HUES64 (cell line): ENCODE measurements around the gene VDAC1.

Experiments
- H3K27ac ChIP-seq: 2 replicates; pipeline ENCODE4 v1.7.0; 2013; ENCODE audit warnings: low read depth, low read length, inconsistent platforms
- H3K27me3 ChIP-seq: 2 replicates; pipeline ENCODE4 v1.6.1; 2013; ENCODE audit warnings: mild to moderate bottlenecking, low read length; ENCODE audit not compliant: insufficient read depth
- H3K36me3 ChIP-seq: 2 replicates; pipeline ENCODE4 v1.6.1; 2013; ENCODE audit warnings: mild to moderate bottlenecking, low read length; ENCODE audit not compliant: insufficient read depth
- H3K4me1 ChIP-seq: 2 replicates; pipeline ENCODE4 v1.6.1; 2013; ENCODE audit warnings: mild to moderate bottlenecking, low read length, moderate library complexity; ENCODE audit not compliant: insufficient read depth
- H3K4me3 ChIP-seq: 2 replicates; pipeline ENCODE4 v1.5.1; 2013; ENCODE audit warnings: mild to moderate bottlenecking, low read length, moderate library complexity
- H3K9ac ChIP-seq: 2 replicates; pipeline ENCODE4 v1.6.1; 2013; ENCODE audit warnings: mild to moderate bottlenecking, low read depth, low read length
- H3K9me3 ChIP-seq: 2 replicates; pipeline ENCODE4 v1.6.1; 2013; ENCODE audit warnings: low read depth, low read length; ENCODE audit not compliant: insufficient read depth
- WGBS: fragments of 150-250, 120-280 bp; methylation state at CpG from one replicate; pipeline ENCODE4 v1.1.7; 2013; ENCODE audit warnings: missing lambda C conversion rate; 5-methylcytosine and 5-hydroxymethylcytosine counted together

The VDAC1 gene

GRCh38 chr5:134022333-134022732 lies 17.6 kb upstream of the VDAC1 start:
- Histone ChIP-seq H3K4me1 (no peaks in the 10 kb centered on the region), H3K9ac (no peak overlapping the region), H3K4me3 (no peak overlapping the region)

DNA sequence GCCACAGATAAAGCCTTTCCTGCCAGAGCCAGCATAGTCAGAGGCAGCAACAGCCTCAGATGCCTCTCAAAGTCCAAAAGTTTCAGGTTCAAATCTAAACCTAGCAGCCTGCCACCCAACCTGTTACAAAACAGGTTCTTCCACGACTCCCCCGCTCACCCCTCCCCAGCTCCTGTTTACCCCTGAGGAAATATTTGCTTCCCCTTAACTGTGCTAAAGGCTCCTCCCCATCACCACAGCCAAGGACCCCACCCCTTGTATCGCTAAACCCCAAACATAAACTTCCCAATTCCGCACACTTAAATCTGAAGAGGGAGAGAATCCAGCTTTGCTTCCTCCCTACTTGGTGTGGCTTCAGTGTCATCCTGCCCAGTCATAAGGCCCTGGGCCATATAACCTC lies 15.4 kb upstream of the VDAC1 start:
- H3K9ac ChIP-seq, result no peak overlapping the region
- no peak overlapping the region for H3K4me3 ChIP-seq
- 87% methylated on average over 4 of the region's 4 CpGs for WGBS
- no peaks in the 10 kb centered on the region for H3K4me1 ChIP-seq
- H3K27ac ChIP-seq, result no peak overlapping the region
- H3K36me3 ChIP-seq, result no peaks in the 10 kb centered on the region
- no peaks in the 10 kb centered on the region for H3K9me3 ChIP-seq
- H3K27me3 ChIP-seq, result no peaks in the 10 kb centered on the region

More at GRCh38 chr5:134022333-134022732, 17.6 kb upstream of the VDAC1 start:
- WGBS, result 90% methylated on average over 4 of the region's 4 CpGs
- Histone ChIP-seq H3K27me3 (no peaks in the 10 kb centered on the region), H3K27ac (no peak overlapping the region), H3K36me3 (no peaks in the 10 kb centered on the region), H3K9me3 (no peaks in the 10 kb centered on the region)

- Histone ChIP-seq H3K27ac (no peak overlapping the region), H3K27me3 (no peaks in the 10 kb centered on the region), H3K9me3 (no peaks in the 10 kb centered on the region), H3K4me1 (no peaks in the 10 kb centered on the region), H3K36me3 (no peaks in the 10 kb centered on the region), H3K9ac (no peak overlapping the region), H3K4me3 (no peak overlapping the region)
- 81% methylated on average over 2 of the region's 4 CpGs for WGBS
Measured at GRCh38 chr5:134019636-134020035, 14.9 kb upstream of the VDAC1 start.

DNA sequence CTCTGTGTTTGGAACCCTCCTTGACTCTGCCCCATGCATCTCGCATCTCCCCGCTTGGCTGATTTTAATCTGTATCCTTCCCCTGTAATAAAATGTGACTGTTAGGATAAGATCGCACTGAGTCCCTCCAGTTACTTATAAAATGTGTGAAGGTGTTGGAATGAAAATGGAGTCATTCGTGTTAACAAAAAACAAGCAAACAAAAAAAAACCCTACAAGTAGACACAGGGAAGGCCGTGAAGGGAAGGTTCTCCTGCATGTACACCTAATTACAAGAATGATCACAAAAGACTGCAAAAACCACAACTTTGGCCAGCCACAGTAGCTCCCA lies 14.2 kb upstream of the VDAC1 start:
- Histone ChIP-seq H3K27ac (no peak overlapping the region), H3K4me3 (no peak overlapping the region), H3K9ac (no peak overlapping the region), H3K36me3 (no peaks in the 10 kb centered on the region), H3K4me1 (no peaks in the 10 kb centered on the region), H3K9me3 (no peaks in the 10 kb centered on the region), H3K27me3 (no peaks in the 10 kb centered on the region)
- WGBS, result 94% methylated on average over 4 of the region's 5 CpGs

DNA sequence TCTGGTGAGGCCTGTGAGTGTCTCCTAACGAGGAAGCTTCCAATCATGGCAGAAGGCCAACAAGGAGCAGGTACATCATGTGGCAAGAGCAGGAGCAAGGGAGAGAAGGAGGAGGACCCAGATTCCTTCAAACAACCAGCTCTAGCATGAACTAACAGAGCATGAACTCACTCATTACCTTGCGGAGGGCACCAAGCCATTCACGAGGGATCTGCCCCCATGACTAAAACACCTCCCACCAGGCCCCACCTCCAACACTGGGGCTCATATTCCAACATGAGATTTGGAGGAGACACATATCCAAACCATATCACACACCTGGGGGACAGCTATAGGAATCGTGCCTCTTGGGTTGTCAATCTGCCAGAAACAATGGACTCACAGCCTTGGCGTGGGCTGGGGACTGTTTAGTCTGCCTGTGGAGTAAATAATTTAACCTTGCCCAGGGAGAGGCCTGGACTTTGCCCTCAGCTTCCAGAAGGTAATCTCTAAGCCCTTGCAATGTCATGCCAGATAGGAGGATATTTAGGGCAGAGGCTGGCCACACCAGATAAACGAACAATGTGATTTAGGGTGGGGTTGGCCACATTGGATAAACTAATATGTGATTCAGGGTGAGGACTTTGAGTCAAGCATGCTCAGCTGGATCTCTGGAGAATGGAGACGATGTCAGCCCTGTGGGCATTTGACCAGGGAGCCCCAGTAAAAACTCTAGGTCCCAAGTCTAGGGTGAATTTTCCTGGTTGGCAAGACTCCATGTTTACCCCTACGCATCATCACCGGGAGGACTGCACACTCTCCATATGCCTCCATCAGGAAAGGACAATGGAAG lies 13.6 kb upstream of the VDAC1 start:
- H3K4me3 ChIP-seq, result no peak overlapping the region
- H3K27ac ChIP-seq, result no peak overlapping the region
- no peaks in the 10 kb centered on the region for H3K36me3 ChIP-seq
- no peak overlapping the region for H3K9ac ChIP-seq
- H3K4me1 ChIP-seq, result no peaks in the 10 kb centered on the region
- H3K27me3 ChIP-seq, result no peaks in the 10 kb centered on the region
- 92% methylated on average over 9 of the region's 9 CpGs for WGBS
- no peaks in the 10 kb centered on the region for H3K9me3 ChIP-seq

- Histone ChIP-seq H3K4me3 (no peak overlapping the region), H3K9ac (no peak overlapping the region), H3K36me3 (no peaks in the 10 kb centered on the region), H3K9me3 (no peaks in the 10 kb centered on the region), H3K27me3 (no peaks in the 10 kb centered on the region), H3K27ac (no peak overlapping the region), H3K4me1 (peaks cover 12% of the 10 kb centered on the region)
- WGBS, result 64% methylated on average over 2 of the region's 2 CpGs
Measured at GRCh38 chr5:134008266-134008749, 3.5 kb upstream of the VDAC1 start.

GRCh38 chr5:134007581-134008265 lies 2.9 kb upstream of the VDAC1 start:
- Histone ChIP-seq H3K27me3 (no peaks in the 10 kb centered on the region), H3K27ac (no peak overlapping the region), H3K9ac (no peak overlapping the region), H3K9me3 (no peaks in the 10 kb centered on the region), H3K36me3 (no peaks in the 10 kb centered on the region), H3K4me1 (peaks cover 18% of the 10 kb centered on the region), H3K4me3 (no peak overlapping the region)
- 68% methylated on average over 13 of the region's 14 CpGs for WGBS

GRCh38 chr5:134006115-134006514 lies 1.3 kb upstream of the VDAC1 start:
- H3K27me3 ChIP-seq, result no peaks in the 10 kb centered on the region
- no peak overlapping the region for H3K27ac ChIP-seq
- peaks cover 14% of the 10 kb centered on the region for H3K36me3 ChIP-seq
- WGBS, result 63% methylated on average over 13 of the region's 13 CpGs
- H3K4me1 ChIP-seq, result peaks cover 19% of the 10 kb centered on the region
- peak overlapping the region; percentile 91 for H3K4me3 ChIP-seq
- no peak overlapping the region for H3K9ac ChIP-seq
- H3K9me3 ChIP-seq, result no peaks in the 10 kb centered on the region

DNA sequence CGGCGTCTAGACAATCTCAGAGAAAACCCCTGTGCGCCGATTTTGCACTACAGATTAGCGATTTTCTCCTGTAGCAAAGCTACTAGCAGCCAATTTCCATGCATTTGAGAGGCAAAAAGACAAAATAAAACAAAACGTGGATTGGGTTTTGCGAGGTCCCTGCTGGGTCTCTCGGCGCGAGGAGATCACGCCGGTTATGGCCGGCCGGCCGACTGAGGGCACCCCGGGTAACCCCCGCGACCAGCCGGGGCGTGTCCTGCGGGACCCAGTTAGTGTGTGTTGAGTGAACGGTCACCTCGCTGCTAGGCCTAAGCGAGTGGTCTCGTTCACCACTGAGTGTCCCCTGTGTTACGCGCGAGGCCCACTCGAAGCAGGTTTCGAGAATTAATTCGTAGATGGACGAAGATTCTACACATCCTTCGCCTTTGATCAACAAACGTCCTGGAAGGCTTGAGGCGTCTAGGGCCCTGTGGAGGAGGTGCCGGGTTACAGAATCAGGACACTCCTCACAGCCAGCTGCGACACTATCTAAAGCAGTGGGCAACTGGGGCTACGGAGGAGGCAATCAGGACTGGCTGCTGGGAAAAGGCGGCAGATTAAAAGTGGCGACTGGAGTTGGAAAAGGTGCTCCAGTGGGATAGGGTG lies 764 bp upstream of the VDAC1 start:
- peaks cover 23% of the 10 kb centered on the region for H3K4me1 ChIP-seq
- 10% methylated on average over 40 of the region's 40 CpGs for WGBS
- H3K9ac ChIP-seq, result peak overlapping the region; percentile 95
- H3K9me3 ChIP-seq, result no peaks in the 10 kb centered on the region
- H3K27me3 ChIP-seq, result no peaks in the 10 kb centered on the region
- peak overlapping the region; percentile 91 for H3K4me3 ChIP-seq
- H3K36me3 ChIP-seq, result peaks cover 18% of the 10 kb centered on the region
- peak overlapping the region; percentile 78 for H3K27ac ChIP-seq

GRCh38 chr5:134003817-134004625 lies 754 bp downstream of the VDAC1 start:
- peaks cover 18% of the 10 kb centered on the region for H3K36me3 ChIP-seq
- peaks cover 23% of the 10 kb centered on the region for H3K4me1 ChIP-seq
- H3K9ac ChIP-seq, result peak overlapping the region; percentile 95
- no peaks in the 10 kb centered on the region for H3K9me3 ChIP-seq
- under 1% methylated on average over 90 of the region's 90 CpGs for WGBS
- peak overlapping the region; percentile 77 for H3K27ac ChIP-seq
- no peaks in the 10 kb centered on the region for H3K27me3 ChIP-seq
- H3K4me3 ChIP-seq, result peak overlapping the region; percentile 91
